Measurements from ENCODE around the gene MARCHF3. TPM values are rescaled to one million over a fixed set of nuclear protein-coding genes. Genes with fewer than 3 reads are reported as not detected.
"Not testable (repeated sequence)": the region's sequence is repeated elsewhere in the genome, so short reads cannot be mapped to it uniquely, and the experiment has no call there.

The MARCHF3 gene
- polyA plus RNA-seq, 6 donors from 2014 or later = 63.4 to 81.0 (median 71.7) TPM

- ATAC-seq (ENCODE audit: low read depth in 2 of 2) (no peak), DNase-seq (no peak)
- Mint-ChIP-seq H3K4me1 (peaks cover 2 to 15% (median 6%) of the 10 kb centered on the region in 3 donors), H3K27ac (no peak overlapping the region), H3K36me3 (peaks cover 7% of the 10 kb centered on the region in 2 donors), H3K9me3 (no peaks in the 10 kb centered on the region), H3K27me3 (no peaks in the 10 kb centered on the region), H3K4me3 (no peak overlapping the region)
Observed at GRCh38 chr5:127063257-127063913, 33.0 kb upstream of the MARCHF3 start.

DNA sequence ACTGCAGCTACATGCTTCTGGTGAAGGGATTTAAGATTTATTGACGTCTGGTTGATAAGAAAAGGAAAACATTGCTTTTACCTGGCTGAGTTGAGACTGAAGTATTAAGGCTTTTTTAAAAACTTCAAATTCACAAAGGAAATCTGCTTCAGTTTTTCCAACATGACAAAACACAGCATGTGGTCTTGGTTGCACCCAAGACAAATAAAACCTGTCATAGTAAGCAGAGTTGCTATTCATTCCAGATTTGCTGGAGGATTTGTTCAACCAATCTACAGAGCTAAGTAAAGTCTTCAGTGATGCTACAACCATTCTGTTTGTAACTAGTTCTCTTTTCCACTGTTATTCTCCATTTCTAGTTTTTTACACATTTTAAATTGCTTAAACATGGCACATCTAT lies 31.6 kb upstream of the MARCHF3 start:
- Mint-ChIP-seq H3K27me3 (no peaks in the 10 kb centered on the region), H3K27ac (no peak overlapping the region), H3K36me3 (peaks cover 7 to 13% of the 10 kb centered on the region in 2 donors), H3K9me3 (no peaks in the 10 kb centered on the region), H3K4me1 (peaks cover 2 to 15% (median 6%) of the 10 kb centered on the region in 3 donors), H3K4me3 (no peak overlapping the region)
- no peak for ATAC-seq (ENCODE audit: low read depth in 2 of 2)
- DNase-seq = no peak

GRCh38 chr5:127061537-127061936 lies 31.2 kb upstream of the MARCHF3 start:
- Mint-ChIP-seq H3K4me1 (peaks cover 2 to 15% (median 6%) of the 10 kb centered on the region in 3 donors), H3K9me3 (peaks cover 0 to 1% (median 0%) of the 10 kb centered on the region in 7 donors), H3K4me3 (no peak overlapping the region), H3K36me3 (peaks cover 8 to 16% of the 10 kb centered on the region in 2 donors), H3K27ac (no peak overlapping the region), H3K27me3 (no peaks in the 10 kb centered on the region)
- ATAC-seq (ENCODE audit: low read depth in 2 of 2) = no peak
- no peak for DNase-seq

- H3K9me3 Mint-ChIP-seq = peaks cover 0 to 8% (median 2%) of the 10 kb centered on the region in 7 donors
- peak overlapping the region in 3 of 6 donors; percentile 8 to 61 (median 23) for H3K27ac Mint-ChIP-seq
- no peak for ATAC-seq (ENCODE audit: low read depth in 2 of 2)
- no peak for DNase-seq
- peaks cover 2 to 15% (median 9%) of the 10 kb centered on the region in 3 donors for H3K4me1 Mint-ChIP-seq
- no peak overlapping the region for H3K4me3 Mint-ChIP-seq
- H3K27me3 Mint-ChIP-seq = no peaks in the 10 kb centered on the region
- H3K36me3 Mint-ChIP-seq = peaks cover 17 to 24% of the 10 kb centered on the region in 2 donors
Observed at GRCh38 chr5:127060470-127060985, 30.2 kb upstream of the MARCHF3 start.

GRCh38 chr5:127056896-127057295 lies 26.5 kb upstream of the MARCHF3 start:
- H3K27ac Mint-ChIP-seq = no peak overlapping the region
- no peak for ATAC-seq (ENCODE audit: low read depth in 2 of 2)
- H3K27me3 Mint-ChIP-seq = no peaks in the 10 kb centered on the region
- H3K9me3 Mint-ChIP-seq = peaks cover 0 to 10% (median 2%) of the 10 kb centered on the region in 7 donors
- no peak overlapping the region for H3K4me3 Mint-ChIP-seq
- H3K4me1 Mint-ChIP-seq = peaks cover 2 to 15% (median 9%) of the 10 kb centered on the region in 3 donors
- H3K36me3 Mint-ChIP-seq = peaks cover 21 to 24% of the 10 kb centered on the region in 2 donors
- DNase-seq = no peak

DNA sequence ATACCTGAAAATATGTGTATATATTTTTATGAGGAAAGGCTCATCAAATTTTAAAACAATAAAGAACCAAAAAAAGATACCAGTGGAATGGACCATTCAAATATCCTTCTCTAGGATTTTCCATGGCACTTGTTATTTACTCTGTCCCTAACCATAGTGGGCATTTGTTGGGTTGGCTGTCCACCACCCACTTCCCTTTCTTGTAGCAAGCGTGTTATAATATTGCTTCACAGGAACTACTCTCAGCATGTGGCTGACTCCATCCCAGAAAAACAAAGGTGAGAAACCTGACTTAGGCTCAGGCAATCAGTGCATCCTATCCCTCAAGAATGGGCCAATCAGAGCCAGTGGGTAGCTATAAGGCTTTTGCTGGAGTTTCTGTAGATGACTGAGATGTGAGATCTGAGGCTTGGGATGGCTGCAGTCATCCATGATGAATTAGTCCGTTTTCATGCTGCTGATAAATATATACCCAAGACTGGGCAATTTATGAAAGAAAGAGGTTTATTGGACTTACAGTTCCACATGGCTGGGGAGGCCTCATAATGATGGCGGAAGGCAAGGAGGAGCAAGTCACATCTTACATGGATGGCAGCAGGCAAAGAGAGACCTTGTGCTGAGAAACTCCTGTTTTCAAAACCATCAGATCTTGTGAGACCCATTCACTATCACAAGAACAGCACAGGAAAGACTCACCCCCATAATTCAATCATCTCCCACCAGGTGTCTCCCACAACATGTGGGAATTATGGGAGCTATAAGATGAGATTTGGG lies 25.7 kb upstream of the MARCHF3 start:
- ATAC-seq (ENCODE audit: low read depth in 2 of 2) = no peak
- no peak for DNase-seq
- peaks cover 0 to 10% (median 2%) of the 10 kb centered on the region in 7 donors for H3K9me3 Mint-ChIP-seq
- no peak overlapping the region for H3K4me3 Mint-ChIP-seq
- H3K36me3 Mint-ChIP-seq = peaks cover 23 to 24% of the 10 kb centered on the region in 2 donors
- H3K27me3 Mint-ChIP-seq = no peaks in the 10 kb centered on the region
- H3K27ac Mint-ChIP-seq = no peak overlapping the region
- peaks cover 2 to 9% (median 9%) of the 10 kb centered on the region in 3 donors for H3K4me1 Mint-ChIP-seq

- H3K36me3 Mint-ChIP-seq = peaks cover 19 to 20% of the 10 kb centered on the region in 2 donors
- not testable (repeated sequence) for H3K4me3 Mint-ChIP-seq; H3K27me3 Mint-ChIP-seq; H3K9me3 Mint-ChIP-seq; H3K4me1 Mint-ChIP-seq; DNase-seq; H3K27ac Mint-ChIP-seq; ATAC-seq (ENCODE audit: low read depth in 2 of 2)
Observed at GRCh38 chr5:127053551-127053950, 23.2 kb upstream of the MARCHF3 start.

- DNase-seq (no peak), ATAC-seq (ENCODE audit: low read depth in 2 of 2) (no peak)
- H3K27me3 Mint-ChIP-seq = no peaks in the 10 kb centered on the region
- H3K36me3 Mint-ChIP-seq = peaks cover 16 to 17% of the 10 kb centered on the region in 2 donors
- H3K4me1 Mint-ChIP-seq = peaks cover 0 to 3% (median 0%) of the 10 kb centered on the region in 3 donors
- H3K27ac Mint-ChIP-seq = no peak overlapping the region
- peaks cover 0 to 10% (median 2%) of the 10 kb centered on the region in 7 donors for H3K9me3 Mint-ChIP-seq
- H3K4me3 Mint-ChIP-seq = no peak overlapping the region
Observed at GRCh38 chr5:127053049-127053448, 22.7 kb upstream of the MARCHF3 start.

- Mint-ChIP-seq H3K27me3 (no peaks in the 10 kb centered on the region), H3K9me3 (peaks cover 0 to 9% (median 2%) of the 10 kb centered on the region in 7 donors), H3K4me3 (no peak overlapping the region), H3K27ac (no peak overlapping the region), H3K4me1 (peaks cover 0 to 3% (median 0%) of the 10 kb centered on the region in 3 donors), H3K36me3 (peaks cover 8 to 16% of the 10 kb centered on the region in 2 donors)
- no peak for DNase-seq
- ATAC-seq (ENCODE audit: low read depth in 2 of 2) = no peak
Observed at GRCh38 chr5:127051591-127051990, 21.2 kb upstream of the MARCHF3 start.

DNA sequence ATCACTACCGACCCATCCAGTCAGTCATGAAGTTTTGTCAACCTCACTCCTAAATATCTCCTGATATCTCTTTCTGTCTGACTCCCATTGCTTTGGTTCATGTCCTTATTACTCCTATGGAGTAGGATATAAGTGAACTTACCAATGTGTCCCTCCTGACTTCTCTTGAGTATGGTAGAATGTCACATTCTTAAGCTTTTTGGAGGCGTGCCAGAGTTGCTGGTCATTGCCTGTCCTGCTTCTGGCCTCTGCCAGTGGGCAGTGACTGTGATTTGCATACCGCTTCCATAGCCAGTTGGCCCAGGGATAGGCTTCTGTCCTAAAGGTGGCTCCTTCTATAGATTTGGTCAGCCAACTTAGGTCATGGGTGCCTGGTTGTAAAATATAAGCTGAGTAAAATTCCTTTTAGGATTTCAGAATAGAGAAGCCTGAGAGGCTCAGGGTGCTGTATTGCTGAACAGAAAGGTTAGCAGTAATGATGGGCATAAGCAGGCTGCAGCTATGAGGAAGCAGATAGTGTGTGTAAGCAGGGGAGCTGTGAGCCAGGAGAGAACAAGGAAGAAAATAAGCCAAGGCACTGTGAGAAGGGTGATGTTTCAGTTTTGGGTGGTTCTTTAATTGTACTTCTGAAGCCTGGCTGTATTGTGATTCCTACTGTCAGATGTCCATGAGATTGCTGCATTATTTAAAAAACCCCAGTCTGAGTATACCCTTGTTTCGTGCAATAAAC lies 16.1 kb upstream of the MARCHF3 start:
- H3K27ac Mint-ChIP-seq = no peak overlapping the region
- H3K4me3 Mint-ChIP-seq = no peak overlapping the region
- no peak for ATAC-seq (ENCODE audit: low read depth in 2 of 2)

DNA sequence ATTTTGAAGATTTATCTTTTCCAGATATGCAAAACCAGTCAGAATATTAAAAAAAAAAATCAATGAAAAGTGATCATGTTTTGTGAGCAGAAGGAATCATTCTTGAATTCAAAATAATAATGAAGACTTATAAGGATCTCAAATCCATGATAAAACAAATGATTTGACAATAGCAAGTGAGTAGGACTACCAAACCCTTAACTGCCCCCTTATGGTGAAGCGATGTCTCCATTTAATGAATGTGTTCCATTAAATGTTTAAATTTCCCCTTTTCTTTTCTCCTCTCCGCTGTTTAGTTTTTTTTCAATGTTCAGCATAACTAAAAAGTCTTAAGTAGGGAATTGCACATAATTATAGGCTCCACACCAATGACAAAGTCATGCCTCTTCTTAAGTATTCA lies 12.2 kb upstream of the MARCHF3 start:
- ATAC-seq (ENCODE audit: low read depth in 2 of 2) = no peak
- Mint-ChIP-seq H3K9me3 (no peaks in the 10 kb centered on the region), H3K36me3 (peaks cover 0 to under 1% of the 10 kb centered on the region in 2 donors), H3K27me3 (no peaks in the 10 kb centered on the region), H3K4me1 (peaks cover 4 to 14% (median 5%) of the 10 kb centered on the region in 3 donors), H3K27ac (no peak overlapping the region), H3K4me3 (no peak overlapping the region)
- DNase-seq = peak; percentile 13

More for the DNA sequence above, 16.1 kb upstream of the MARCHF3 start:
- Mint-ChIP-seq H3K27me3 (no peaks in the 10 kb centered on the region), H3K4me1 (peaks cover 0 to 7% (median 5%) of the 10 kb centered on the region in 3 donors), H3K36me3 (no peaks in the 10 kb centered on the region), H3K9me3 (no peaks in the 10 kb centered on the region)
- DNase-seq = no peak

DNA sequence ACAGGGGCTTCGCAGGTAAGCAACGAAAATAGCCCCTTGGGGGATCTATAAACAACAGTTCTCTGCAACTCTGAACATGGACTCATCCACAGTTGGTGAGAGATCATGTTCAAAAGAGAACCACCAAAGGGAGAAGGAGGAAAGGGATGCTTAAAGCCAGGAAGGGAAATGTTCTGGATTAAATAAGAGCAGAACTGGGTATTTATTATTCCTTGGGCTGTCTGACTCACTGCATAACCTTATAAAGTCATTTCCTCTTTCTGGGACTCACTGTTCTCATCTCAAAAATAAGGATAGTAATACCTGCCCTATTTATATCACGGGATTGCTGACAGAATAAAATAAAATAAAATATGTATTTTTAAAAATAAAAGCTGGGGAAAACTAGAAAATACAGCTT lies 11.2 kb upstream of the MARCHF3 start:
- Mint-ChIP-seq H3K27ac (peak overlapping the region in 1 of 6 donors; percentile 34), H3K36me3 (peaks cover 0 to 5% of the 10 kb centered on the region in 2 donors), H3K9me3 (no peaks in the 10 kb centered on the region), H3K4me3 (no peak overlapping the region), H3K27me3 (no peaks in the 10 kb centered on the region), H3K4me1 (peaks cover 4 to 14% (median 5%) of the 10 kb centered on the region in 3 donors)
- ATAC-seq (ENCODE audit: low read depth in 2 of 2) (no peak), DNase-seq (no peak)

All from naive B cell (primary cell).